Activated CD4-positive, alpha-beta T cell treated with anti-CD3 and anti-CD28 coated beads for 1 hour (primary cell): ENCODE data around the gene FMN2.
"Not testable (repeated sequence)": the region's sequence is repeated elsewhere in the genome, so short reads cannot be mapped to it uniquely, and the experiment has no call there.

Experiments
- DNase-seq: peaks from one replicate; pipeline ENCODE4 v3.0.0-alpha.2; 2020

FMN2 gene

DNA sequence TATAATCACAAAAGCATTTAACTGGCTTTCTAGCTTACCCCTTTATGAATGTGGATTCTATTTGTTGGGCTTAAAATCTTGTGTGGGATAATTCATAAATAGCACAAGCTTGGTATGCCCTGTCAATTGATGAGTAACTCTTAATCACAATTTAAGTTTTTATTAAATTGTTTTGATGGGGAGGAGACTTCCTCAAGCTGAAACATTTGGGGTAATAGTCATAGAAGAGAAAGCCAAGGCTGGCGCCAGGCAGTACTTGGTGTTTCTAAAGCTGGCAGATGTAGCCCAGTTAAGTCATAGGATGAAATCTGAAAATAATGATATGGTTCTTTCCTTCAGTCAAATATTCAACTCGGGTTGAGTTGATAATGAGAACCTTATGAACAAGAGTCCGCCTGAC is 167.2 kb downstream of the FMN2 start:
- no peak for DNase-seq

DNA sequence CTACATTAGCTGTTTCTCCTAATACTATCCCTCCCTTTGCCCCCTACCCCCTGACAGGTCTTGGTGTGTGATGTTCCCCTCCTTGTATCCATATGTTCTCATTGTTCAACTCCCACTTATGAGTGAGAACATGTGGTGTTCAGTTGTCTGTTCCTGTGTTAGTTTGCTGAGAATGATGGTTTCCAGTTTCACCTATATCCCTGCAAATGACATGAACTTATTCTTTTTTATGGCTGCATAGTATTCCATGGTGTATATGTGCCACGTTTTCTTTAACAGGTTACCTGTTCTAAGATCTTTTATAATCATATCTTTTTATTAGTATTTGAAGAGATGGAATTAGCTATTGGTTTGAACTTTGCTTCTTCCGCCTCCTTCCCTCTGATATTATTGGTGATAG is 172.8 kb downstream of the FMN2 start:
- not testable (repeated sequence) for DNase-seq

DNA sequence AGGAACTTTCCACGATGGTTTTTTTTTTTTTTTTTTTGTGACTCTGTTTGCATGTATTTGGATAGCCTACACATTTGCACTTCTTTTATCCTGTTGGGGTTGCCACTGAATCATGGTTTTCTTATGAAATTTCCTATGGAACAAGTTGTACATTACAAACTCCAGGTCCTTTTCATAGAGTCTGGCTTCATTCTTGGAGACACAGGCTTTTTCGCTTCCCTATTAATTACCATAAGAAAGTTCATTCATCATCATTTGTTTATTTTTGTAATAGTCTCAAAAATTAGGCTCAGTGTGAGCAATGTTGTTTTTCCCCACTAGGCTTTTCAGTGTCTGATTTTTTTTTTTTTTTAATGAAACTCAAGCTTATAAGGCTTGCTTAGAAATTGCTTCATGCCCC is 179.4 kb downstream of the FMN2 start:
- no peak for DNase-seq

DNA sequence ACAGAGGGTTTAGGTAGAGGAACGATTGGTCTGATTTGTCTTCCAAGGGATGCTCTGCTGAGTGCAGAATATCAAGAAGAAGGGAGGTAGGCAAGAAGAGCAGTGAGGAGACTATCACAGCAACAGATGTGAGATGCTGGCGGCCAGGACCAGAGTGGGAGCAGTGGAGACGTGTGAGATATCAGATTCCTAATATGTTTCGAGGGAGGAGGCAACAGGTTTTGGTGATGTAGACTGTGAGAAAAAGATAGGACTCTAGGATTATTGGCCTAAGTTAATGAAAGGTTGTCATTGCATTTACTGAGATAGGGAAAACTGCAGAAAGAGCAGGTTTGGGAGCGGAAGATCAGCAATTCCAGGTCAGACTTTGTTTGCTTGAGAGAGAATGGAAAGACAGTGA is 182.9 kb downstream of the FMN2 start:
- no peak for DNase-seq

DNA sequence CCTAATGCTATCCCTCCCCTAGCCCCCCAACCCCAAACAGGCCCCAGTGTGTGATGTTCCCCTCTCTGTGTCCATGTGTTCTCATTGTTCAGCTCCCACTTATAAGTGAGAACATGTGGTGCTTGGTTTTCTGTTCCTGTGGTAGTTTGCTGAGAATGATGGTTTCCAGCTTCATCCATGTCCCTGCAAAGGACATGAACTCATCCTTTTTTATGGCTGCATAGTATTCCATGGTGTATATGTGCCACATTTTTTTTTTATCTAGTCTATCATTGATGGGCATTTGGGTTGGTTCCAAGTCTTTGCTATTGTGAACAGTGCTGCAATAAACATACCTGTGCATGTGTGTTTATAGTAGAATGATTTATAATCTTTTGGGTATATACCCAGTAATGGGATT is 183.5 kb downstream of the FMN2 start:
- DNase-seq, result not testable (repeated sequence)

DNA sequence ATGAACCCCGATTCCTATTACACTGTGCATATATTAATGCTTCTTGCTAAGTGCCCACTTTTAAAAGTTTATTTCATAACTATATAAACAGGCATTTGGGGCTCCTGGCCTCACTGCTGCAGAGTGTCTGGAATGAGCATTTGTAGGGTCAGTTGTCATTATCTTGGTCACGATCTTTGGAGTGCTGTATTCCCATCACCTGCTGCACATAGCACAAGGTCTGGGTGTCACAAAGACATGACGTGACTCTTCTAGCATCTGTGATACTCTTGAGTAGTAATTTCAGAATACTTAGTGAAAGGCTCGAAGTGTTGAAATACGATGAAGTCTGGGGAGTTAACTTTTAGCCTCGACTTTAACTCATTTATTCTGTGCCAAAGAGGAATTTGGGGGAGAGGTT is 186.4 kb downstream of the FMN2 start:
- DNase-seq, result no peak

DNA sequence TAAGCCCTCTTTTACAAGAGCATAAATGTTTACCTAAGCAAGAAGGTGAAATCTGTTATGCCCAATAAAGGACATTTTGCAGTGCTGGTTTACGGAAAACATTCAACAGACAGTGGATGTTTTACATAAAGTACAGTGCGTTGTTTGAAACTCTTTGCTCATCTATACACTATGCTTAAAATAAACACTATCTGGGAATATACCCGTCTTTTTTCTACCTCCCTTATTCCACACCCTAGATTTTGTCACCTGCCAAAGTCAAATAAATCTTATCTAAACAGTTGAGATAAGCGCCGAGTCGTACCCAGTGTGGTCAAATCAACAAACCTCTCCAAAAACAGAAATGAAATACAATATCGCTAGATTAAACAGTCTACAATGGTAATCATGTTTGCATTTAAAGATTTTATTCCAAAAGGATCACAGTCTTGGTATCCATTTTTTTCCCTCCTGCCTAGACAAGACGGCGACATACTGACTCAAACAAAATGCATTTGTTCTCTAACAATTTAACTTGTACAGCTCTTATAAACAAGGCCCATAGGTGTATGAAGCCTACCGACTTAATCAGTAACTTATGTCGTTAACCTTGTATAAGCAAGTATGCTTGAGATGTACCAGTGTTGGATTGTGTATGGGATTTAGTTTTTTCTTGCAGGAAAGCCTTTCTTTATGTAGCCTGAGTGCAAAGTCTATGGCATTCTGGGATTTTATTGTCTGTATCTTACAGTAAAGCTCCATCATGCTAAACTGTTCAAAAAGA is 189.1 kb downstream of the FMN2 start:
- DNase-seq, result no peak

DNA sequence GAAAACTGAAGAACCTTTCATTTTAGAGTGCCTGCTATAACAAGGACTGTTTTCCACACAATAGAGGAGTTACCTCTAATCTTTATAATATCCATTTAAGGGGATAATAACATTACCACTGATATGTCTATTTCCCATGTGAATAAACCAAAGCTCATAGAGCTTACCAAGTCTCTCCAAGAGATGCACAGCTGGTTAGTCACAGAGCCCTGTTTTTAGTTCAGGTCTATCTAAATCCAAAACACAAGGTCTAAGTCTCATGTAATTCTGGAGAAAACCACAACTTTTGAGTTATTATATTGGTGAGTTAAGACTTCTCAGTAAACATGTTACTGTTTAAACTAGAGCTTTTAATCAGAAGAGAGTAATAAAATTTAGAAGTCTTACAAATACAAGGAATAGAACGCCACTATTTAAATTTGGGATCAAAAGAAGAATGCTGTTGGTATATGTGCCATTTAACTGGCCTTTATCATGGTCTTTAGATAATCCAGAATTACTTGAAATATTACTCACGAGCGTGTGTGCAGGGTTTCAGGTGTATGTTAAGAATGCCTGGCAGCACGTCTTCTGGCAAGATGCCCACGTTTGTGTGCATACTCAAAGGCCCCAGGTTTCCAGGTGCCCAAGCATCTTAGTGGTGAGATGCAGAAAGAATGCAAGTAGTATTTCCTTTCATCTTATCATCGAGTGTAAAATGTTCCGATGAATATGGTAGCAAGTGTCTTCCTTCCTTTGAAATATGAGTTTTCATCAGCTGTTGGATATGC is 190.6 kb downstream of the FMN2 start:
- no peak for DNase-seq

DNA sequence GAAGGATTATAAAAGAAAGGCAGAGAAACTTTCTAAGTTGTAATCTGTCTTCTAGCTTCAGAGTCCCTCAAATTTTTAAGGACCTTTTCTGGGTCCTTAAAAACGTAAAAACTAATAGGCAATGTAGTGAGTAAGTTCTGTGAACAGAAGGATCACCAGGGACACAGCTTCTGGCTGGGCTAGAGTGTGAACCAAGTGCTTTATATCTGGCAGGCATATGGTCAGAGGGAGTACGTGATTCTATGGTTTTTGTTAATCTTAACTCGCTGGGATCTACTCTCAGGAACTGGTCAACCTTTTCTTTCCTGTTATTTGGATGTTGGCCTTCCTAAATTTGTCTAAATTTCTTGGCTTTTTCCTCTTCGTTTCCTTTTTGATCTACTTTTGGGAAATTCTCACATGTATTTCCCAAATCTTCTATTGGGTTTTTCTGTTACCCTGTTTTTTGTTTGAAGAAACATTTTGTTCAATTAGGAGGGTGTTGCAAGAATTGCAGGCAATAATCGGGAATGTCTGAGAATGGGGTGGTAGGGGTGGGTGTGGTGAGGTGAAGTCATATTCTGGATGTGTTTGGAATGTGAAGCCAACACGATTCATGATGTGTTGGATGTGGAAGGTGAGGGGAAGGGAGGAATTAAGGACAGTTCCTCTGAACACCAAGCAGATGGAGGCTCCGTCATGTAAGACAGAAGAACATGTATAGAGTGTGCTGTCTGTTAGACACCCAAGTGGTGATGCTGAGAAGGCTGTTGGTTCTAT is 193.2 kb downstream of the FMN2 start:
- DNase-seq, result no peak

DNA sequence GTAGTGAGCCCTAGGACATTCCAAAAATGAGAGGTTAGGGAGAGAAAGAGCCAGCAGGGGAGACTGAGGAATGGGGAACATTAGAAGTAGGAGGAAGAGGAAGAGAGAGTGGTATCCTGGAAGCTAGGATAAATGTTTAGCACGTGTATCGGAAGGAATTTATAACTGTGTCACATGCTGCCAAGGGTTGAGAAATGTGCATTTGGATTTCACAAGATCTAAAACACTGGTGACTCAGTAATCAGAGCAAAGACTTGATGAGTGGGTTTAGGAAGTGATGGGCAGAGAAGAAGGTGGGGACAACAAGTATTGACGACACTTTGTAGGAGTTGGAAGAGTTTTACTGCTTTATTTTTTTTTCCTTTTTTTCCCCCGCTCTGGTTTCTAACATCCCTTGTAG is 193.9 kb downstream of the FMN2 start:
- no peak for DNase-seq

DNA sequence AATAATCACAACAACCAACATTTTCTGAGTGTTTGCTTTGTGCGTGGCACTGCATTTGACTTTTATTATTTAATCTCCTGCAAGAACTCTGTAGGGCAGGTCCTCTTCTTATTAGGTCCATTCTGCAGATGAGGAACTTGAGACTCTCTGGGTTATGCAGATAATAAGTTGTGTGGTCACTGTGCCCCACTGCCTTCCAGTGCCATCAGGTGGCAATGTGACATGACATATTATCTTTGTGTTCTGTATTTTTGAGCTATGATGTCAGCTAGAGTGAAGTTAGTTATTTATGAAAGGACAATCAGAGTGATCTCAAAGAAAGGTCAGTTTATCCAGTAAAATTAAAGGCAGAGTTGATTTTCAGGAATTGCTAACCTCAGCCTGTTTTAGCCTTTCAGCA is 196.0 kb downstream of the FMN2 start:
- no peak for DNase-seq

DNA sequence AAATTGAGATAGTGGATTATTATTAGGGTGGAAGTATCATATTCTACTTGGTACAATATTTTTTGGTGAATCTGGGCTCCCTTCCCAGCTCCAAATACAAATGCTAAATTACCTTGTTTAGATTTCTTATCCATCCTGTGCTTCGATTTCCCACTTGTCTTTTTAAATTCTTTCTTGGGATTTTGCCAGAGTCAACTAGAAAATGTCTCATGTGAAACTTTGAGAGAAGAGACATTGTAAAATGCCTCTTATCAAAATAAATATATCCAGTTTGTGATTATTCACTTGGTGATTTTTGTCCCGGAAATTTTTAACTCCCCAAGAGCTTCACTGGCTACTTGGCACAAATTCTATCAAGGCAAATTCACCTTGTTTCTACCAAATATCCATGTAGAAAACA is 202.0 kb downstream of the FMN2 start:
- no peak for DNase-seq

DNA sequence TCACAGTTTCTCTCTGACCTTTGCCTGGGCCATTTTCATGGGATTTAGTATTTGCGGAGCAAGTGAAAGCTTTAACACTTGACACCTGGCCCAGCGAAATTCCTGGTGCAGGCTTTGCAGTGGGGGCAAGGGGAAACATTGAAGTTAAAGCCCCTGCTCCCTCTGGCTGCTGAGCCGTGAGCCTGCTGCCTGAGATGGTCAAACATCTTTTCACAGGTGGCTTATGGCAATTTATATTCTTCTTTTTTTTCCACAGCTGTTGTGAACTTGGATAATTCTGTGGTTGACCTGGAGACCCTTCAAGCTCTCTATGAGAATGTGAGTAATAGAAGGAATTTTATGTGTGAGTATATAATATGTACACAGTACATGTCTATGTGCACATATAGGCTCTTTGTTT is 202.9 kb downstream of the FMN2 start:
- no peak for DNase-seq

DNA sequence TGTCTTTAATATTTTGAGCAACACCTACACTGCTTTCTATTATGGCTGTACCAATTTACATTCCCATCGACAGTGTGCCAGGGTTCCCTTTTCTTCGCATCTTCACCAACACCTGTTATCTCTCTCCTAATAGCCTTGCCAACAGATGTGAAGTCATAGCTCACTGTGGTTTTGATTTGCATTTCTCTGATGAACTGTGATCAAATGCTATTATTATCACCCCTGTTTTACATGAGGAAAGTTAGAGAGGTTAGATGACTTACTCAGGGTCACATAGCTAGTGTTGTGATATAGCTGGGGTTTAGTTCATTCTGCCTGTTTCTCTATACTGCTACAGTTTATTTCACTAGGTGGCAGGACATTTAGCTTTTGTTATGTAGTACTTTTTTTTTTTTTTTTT is 204.1 kb downstream of the FMN2 start:
- DNase-seq, result no peak

DNA sequence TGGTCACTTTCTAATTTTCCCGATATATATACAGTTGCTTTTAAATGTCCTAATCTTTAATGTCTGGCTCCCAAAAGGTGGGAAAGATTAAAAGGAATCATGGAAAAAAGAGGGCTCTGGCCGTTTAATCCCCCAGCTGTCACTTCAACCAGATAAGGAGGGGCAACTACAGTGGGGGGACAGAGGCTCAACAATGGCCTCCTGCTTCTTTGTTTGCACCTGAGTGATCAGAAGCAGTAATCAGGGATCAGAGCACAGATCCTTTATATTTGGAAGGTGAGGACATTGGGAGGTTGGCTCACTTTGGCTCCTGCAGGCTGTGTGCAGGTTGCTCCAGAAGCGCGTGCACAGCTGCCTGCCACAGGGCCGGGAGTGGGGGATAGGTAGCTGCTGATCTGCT is 212.8 kb downstream of the FMN2 start:
- no peak for DNase-seq

DNA sequence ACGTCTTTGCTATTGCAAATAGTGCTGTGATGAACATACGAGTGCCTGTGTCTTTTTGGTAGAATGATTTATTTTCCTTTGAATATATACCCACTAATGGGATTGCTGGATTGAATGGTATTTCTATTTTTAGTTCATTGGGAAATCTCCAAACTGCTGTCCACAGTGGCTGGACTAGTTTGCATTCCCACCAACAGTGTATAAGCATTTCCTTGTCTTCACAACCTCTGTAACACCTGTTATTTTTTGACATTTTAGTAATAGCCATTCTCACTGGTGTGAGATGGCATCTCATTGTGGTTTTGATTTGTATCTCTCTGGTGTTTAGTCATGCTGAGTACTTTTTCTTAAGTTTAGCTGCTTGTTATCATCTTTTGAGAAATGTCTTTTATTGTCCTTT is 215.0 kb downstream of the FMN2 start:
- no peak for DNase-seq

DNA sequence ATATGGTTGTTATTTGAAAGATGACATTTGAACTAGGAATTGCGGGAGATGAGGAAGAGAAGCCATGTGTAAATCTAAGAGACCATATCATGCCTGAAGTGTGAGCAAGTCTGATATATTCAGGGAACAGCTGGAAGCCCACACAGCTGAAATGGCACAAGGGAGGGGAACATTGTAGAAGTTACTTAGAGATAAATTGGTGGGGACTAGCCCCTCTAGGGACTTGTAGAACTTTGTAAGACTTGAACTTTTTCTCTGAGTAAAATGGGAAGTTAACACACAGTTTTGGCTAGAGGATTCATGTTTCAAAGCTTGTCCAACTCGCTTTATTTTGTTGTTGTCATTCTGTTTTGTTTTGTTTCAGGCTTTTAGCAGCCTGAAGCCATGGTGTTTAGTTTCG is 216.4 kb downstream of the FMN2 start:
- no peak for DNase-seq

DNA sequence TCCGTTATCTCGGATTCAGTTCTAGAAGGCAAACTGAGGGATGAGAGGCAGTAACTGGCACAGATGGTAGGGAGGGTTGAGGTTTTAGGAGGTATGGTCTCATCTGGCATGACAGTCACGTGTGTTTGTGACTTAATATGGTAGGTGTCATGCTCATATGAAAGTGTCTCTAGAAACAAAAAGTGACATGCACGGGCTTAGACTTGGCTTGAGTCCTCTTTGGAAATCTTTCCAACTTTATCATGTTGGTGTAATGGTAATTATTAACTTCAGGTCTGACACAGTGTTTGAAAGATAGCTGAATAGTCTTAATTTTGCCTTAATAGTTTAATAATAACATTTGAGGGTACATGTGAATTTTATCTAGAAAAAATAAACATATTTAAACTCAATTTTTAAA is 218.1 kb downstream of the FMN2 start:
- DNase-seq, result no peak

DNA sequence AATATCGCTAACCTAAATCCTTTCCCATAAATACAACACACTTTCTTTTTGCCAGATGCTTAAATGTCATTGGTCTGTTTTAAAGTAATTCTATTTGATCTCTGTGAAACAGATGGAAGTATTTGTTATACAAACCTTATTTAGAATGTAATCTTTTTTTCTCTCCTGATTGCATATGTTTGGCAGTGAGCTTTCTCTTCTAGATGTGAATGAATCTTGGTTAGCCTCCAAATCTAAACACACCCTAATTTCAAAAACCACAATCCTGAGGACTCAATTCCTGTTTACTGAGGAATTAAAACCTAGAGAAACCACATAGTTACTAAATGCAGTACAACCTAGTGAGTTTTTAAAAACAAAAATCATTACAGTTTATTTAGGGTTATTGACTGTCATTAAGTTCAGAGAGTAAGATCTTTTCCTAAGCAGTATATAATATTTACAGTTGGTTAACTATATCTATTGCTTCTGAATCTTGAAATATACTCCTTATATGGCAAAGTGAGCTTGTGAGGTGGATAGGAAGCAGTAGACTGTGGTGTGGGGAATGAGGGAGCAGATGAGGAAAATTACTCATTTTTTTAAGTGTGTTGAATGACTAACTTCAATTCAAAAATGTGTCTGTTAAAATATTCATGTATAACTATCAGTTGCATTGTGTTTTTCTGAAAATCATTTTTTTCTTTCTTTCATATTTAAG is 218.7 kb downstream of the FMN2 start:
- no peak for DNase-seq

DNA sequence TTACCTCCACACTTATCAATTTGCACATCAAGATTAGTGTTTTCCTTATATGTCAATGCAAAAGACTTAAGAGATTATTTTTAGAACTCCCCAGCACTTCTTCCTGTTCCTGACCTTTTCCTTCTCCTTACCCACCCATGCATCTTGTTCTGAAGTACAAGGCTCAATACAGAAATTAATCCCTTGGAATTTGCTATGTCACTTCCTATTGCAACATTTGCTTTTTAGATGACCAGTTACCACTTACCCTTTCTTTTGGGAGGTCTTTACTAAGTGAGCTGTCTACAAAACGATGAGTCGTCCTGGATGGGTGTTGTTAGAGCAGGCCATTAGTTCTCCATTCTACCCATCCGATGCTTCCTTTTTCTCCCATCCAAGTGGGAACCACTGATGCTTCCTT is 221.2 kb downstream of the FMN2 start:
- DNase-seq, result no peak

DNA sequence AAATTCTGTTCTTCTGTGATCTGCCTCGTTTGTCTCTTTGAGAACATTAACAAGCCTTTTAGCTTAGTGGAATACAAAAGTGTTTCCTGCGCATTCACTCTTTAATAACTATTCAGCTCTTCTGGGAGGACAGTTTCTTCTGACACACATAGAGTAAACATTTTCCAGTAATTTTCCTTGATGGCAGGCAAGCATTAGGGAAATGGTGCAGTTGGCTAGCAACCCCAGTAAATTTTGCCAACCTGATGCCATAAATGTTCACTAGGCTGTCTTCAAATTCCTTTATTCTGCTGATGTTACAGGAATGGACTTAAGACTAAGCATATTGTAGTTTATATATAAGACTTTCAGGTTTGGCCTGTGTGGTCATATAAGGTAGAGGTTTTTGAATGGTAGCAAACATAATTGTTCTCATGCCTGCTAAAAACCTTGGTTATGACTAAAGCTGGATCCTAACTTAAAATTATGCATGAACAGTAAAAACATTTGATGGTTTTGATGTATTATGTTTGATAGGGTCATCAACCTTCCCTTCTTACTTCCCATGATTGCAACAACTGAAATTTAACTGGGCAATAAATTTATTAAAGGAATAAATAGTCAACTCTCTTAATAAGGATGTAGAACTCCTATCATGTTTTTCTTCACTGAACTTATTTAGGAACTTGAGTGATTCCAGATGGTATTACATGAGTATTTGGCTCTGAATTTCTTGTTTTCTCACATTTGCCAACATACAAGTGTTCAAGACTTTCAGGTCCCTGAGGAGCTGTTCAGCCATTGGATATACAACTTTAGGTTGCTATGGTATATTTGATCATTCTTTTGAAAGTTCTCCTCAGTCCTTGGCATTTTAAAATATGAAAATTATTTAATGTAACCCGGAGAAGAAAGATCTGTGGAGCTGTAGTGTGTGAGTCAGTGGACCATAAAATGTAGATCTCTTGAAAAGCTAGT is 223.4 kb downstream of the FMN2 start:
- no peak for DNase-seq

DNA sequence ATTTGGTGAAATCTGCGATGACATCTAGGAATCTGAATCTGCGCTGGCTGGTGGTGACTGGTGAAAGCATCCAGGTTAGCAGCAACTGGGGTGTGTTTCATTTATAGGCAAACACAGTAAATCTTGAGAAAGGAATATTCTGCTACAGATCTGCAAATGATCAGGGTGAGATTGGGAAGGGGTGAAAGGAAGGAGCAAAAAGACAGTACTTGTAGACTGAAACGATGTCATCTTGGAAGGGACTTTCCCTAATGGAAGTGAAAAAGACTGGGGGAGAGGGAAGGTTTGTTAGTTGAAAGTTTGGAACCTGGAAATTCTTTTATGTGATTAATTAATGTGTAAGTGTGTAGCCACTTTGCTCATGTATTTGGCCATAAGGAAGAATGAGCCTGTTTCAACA is 228.3 kb downstream of the FMN2 start:
- no peak for DNase-seq
